CD4-positive, alpha-beta T cell treated with Interleukin-21 for 1 hour (primary cell): ENCODE data around the gene PAX5.

Experiments
- DNase-seq: peaks from one replicate; pipeline ENCODE4 v3.0.0-alpha.2; 2020

The PAX5 gene

GRCh38 chr9:36985769-36986467, 48.1 kb downstream of the PAX5 start:
- DNase-seq = no peak

GRCh38 chr9:36985061-36985768, 48.9 kb downstream of the PAX5 start:
- DNase-seq = no peak

- peak; percentile 4 for DNase-seq
Measured at GRCh38 chr9:36980148-36980974, 53.7 kb downstream of the PAX5 start.

DNA sequence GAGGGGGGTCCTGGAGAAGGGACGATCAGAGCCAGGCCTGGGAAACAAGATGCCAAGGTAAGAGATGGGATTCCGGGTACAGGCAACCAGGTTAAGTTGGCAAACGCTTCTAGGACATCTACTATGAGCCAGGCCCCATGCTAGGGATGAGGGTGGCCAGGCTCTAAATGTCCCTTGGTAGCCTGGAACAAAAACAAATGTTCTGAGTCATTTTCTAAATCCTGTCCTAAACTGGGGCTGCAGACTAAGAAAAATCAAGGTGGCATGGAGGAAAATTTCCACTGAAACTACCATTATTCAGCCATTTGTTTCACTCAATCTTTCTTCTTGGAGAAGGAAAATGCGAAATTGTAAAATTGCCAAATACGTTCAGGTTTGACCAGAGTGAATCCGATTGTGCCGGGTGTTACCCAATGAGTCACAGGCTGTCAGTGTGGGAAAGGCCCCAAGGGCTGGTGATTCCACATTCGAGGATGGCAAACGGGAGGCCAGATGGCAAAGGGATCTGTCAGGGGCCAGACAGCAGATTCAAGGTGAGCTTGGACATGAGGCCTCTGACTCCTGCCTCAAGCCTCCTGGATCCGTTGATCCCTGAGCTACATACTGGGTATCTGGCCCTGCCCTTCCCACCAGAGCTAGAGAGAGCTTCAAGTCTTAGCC, 57.6 kb downstream of the PAX5 start:
- no peak for DNase-seq

DNA sequence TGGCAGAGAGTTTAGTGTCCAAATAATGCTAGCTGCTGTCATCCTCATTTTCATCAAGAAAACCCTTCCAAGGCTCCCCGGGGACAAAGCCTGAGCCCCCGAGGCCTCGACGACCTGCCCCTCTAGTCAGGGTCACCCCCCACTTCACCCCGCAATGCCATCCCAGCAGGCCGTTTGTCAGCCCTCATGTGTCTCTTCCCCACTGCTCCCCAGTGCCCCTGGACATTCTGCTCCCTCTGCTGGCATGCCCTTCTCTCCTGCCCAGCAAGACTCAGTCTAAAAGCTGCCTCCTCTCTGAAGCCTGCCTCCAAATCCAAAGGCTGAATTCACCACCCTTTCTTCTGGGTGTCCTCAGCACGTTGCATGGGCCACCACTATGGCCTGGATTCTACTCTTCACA, 59.3 kb downstream of the PAX5 start:
- no peak for DNase-seq

GRCh38 chr9:36971935-36972488, 62.1 kb downstream of the PAX5 start:
- no peak for DNase-seq

DNA sequence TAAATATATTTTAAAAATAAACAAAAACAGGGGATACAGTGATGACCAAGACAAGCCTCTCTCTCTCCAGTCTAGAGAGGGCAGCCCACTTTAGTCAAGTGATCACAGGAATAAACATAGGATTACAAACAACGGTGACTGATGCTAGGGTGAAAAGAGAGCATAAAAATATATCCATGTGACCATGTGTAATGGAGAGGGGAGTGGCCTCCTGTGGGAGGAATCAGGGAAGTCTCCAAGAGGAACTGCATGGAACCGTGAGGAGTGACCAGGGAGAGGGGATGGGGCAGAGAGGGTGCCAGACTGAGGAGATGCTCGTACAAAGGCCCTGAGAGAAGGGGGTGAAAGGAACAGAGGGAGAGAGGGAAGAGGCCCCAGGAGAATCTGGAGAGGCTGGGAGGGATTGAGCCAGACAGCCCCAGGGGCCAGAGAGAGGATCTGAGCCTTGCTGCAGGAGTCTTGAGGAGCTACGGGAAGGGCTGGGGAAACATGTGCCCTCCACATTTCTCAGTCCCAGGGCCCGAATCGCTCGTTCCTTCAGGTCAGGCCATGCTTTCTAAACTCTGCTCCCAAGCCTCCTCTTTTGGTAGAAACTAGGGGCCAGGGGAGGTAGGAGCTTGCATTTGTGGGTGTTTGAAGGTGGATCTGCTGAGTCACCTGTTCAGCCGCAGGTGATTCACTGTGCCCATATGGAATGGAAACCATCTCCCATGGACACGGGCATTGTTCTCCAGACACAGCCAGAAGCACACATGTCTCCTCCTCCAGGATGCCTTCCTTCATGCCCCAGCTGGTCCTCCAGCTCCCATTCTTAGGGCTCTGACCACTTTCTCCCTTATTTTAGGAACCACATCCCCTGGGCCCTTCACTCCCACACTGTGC, 63.8 kb downstream of the PAX5 start:
- no peak for DNase-seq

GRCh38 chr9:36969216-36969771, 64.8 kb downstream of the PAX5 start:
- no peak for DNase-seq

GRCh38 chr9:36968574-36969215, 65.4 kb downstream of the PAX5 start:
- DNase-seq = no peak

DNA sequence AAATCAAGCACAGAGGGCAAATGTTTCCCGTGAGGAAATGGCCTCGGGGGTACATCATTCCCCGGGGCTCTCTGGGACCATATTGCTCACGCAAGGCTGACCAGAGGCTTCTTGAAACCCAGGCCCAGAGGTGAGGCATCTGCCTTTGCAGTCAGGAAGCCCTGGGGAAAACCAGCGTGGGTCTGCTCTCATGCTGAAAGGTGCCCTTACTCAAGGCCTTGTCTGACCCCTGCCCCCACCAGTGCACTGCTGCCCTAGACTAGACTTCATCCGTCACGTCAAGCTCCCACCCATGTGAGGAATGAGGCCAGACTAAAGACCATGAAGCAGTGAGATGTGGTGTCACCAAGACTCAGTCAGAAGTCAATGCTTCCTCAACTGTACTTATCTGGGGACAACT, 66.1 kb downstream of the PAX5 start:
- no peak for DNase-seq

DNA sequence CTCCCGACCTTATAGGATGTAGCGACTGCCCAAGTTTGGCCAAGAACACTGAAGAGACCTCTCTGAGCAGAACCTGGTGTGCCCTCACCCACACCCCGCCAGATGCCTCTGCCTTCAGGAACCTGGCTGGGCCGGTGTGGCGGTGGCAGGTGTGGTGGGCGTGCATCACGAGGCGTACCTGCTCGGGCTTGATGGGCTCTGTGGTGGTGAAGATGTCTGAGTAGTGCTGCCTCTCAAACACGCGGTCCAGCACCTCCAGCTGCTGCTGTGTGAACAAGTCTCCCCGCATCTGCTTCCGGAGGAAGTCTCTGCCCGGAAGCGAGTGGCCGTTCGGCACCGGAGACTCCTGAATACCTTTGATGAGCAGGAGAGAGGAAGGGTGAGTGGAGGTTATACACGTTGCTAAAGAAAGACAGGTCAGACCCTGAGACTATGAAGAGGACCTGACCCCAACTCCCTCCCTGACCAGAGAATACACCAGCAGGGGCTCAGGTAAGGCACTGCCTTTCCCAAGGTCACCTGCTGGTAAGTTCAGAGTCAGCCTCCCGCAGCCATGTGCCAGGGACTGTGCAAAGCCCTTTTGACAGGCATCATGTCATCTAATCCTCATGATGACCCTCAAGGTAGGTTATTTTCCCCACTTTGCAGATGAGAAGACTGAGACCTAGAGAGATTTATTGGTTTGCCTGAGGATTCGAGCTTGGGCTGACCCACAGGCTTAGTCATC, 67.5 kb downstream of the PAX5 start:
- DNase-seq = no peak

- DNase-seq = no peak
Measured at GRCh38 chr9:36964791-36965190, 69.3 kb downstream of the PAX5 start.

DNA sequence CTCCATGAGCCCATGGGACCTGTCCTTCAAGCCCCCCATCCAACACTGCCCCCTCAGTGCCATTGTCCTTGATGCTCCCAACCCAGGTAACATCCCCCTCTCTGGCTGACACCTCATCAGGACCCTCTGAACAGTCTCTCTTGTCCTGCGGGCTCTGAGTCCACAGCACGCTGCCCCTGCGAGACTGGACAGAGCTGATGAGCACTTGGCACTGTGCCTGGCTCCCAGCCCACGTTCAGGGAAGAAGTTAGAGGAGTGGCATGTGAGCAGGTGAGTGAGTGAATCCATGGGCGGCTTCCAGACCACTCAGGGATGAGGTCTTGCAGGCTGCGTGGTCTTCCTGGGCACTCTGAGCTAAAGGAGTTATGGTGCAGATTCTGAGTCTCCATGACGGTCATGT, 70.7 kb downstream of the PAX5 start:
- DNase-seq = no peak

DNA sequence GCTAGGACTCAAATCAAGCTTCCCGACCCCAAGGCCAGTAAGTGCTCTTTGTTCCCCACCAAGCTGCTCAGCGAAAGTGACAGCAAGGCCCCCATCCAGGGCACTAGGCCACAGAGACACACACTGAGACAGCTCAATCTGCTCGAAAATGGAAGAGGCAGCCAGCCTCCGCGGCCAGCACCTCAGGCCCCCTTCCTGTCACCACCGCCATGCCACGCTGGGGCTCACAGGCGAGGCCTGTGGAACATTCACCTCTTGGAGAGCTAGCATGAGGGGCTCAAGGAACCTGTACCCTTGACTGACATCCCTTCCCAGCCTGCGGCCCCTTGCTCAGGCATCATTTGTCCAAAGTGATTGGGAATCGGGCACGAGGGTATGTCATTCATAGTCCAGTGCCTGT, 71.4 kb downstream of the PAX5 start:
- DNase-seq = no peak

GRCh38 chr9:36961561-36962325, 72.3 kb downstream of the PAX5 start:
- DNase-seq = no peak

DNA sequence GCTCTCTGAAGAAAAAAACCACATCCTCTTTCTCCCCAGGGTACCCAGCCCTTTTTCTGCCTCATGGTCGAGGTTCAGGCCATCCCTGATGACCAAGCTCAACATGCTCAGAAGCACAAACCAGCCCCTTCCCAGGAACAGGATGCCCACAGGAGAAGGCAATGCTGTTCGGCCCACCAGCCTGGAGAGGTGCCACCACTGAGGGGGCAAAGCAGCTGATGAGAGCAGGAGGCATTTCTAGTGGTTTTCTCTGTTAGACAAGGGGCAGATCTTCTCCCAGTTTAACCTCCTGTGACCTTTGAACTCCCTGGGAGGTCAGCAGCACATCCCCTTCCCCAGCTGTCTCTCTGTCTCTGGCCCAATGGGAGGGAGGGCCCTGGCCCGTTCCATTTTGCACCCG, 73.0 kb downstream of the PAX5 start:
- no peak for DNase-seq

- no peak for DNase-seq
Measured at GRCh38 chr9:36960575-36960955, 73.5 kb downstream of the PAX5 start.

DNA sequence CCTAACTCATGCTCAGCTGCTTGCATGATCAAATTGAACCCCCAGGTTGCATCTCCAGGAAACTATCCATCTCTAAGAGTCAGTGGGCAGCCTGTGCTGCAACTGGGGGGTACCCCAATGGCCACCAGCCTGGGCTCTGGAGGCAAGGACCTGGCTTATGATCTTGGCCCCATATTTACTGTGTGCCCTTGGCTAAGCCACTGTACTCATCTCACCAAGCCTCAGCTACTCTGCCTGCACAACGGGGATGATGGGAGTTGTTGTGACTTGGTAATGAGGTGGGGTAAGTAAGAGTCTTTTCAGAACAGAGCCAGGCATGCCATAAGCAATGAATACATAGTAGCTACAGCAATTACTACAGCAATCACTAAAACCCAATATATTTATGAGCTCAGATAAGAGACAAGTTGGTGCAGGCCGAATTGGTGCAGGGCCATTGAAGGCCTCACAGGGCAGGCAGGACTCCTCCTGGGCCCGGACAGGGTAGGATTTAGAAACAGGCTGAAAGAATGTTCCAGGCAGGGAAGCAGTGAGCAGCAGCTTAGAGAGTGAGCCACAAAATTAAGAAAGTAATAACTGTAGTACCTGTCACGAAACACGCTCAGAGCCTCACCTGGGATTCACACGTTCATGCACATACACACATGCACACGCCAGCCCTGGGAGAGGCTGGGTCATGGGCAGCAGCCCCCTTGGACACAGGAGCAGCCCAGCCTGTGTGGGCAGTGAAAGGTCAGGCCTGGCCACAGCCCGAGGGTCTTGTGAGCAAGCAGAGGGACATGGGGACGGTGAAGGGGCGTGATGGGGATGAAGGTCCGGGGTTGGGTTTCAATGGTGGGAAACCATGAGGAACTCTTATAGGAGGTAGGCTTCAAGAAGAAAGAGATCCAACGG, 74.1 kb downstream of the PAX5 start:
- DNase-seq = no peak

GRCh38 chr9:36956908-36957307, 77.2 kb downstream of the PAX5 start:
- DNase-seq = no peak
